ENCODE results near the gene GOLGA8A.

The GOLGA8A gene

DNA sequence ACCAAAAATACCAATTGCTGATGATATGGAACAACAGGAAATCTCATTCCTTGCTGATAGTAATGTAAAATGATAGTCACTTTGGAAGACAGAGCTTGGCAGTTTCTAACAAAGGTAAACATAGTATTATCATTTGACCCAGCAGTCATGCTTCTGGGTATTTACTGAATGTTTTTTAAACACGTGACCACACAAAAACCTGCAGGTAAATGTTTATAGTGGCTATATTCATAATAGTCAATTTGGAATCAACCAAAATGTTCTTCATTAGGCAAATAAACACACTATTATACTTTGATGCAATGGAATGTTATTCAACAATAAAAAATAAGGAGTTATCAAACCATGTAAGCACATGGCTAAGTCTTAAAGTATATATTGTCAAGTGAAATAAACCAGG, 24.1 kb upstream of the GOLGA8A start:
- DNase-seq (ENCODE audit: low read depth in 1 of 2, low spot score in 1 of 2): no peak
- H3K27me3 ChIP-seq (ENCODE audit: insufficient read depth, poor library complexity, severe bottlenecking): no peaks in the 10 kb centered on the region
- TF ChIP-seq, protein P1, sequence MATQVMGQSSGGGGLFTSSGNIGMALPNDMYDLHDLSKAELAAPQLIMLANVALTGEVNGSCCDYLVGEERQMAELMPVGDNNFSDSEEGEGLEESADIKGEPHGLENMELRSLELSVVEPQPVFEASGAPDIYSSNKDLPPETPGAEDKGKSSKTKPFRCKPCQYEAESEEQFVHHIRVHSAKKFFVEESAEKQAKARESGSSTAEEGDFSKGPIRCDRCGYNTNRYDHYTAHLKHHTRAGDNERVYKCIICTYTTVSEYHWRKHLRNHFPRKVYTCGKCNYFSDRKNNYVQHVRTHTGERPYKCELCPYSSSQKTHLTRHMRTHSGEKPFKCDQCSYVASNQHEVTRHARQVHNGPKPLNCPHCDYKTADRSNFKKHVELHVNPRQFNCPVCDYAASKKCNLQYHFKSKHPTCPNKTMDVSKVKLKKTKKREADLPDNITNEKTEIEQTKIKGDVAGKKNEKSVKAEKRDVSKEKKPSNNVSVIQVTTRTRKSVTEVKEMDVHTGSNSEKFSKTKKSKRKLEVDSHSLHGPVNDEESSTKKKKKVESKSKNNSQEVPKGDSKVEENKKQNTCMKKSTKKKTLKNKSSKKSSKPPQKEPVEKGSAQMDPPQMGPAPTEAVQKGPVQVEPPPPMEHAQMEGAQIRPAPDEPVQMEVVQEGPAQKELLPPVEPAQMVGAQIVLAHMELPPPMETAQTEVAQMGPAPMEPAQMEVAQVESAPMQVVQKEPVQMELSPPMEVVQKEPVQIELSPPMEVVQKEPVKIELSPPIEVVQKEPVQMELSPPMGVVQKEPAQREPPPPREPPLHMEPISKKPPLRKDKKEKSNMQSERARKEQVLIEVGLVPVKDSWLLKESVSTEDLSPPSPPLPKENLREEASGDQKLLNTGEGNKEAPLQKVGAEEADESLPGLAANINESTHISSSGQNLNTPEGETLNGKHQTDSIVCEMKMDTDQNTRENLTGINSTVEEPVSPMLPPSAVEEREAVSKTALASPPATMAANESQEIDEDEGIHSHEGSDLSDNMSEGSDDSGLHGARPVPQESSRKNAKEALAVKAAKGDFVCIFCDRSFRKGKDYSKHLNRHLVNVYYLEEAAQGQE (IDR thresholded peaks at IDR 0.05; ENCODE audit: insufficient replicate concordance, low read depth): no peak
- TF ChIP-seq, protein P2, sequence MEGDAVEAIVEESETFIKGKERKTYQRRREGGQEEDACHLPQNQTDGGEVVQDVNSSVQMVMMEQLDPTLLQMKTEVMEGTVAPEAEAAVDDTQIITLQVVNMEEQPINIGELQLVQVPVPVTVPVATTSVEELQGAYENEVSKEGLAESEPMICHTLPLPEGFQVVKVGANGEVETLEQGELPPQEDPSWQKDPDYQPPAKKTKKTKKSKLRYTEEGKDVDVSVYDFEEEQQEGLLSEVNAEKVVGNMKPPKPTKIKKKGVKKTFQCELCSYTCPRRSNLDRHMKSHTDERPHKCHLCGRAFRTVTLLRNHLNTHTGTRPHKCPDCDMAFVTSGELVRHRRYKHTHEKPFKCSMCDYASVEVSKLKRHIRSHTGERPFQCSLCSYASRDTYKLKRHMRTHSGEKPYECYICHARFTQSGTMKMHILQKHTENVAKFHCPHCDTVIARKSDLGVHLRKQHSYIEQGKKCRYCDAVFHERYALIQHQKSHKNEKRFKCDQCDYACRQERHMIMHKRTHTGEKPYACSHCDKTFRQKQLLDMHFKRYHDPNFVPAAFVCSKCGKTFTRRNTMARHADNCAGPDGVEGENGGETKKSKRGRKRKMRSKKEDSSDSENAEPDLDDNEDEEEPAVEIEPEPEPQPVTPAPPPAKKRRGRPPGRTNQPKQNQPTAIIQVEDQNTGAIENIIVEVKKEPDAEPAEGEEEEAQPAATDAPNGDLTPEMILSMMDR (IDR thresholded peaks at IDR 0.05; ENCODE audit: insufficient read depth, low read length): no peak
- no peak overlapping the region for H3K27ac ChIP-seq (replicated peaks)
- no peak overlapping the region for H3K4me3 ChIP-seq (replicated peaks; ENCODE audit: insufficient read depth, low read length)

DNA sequence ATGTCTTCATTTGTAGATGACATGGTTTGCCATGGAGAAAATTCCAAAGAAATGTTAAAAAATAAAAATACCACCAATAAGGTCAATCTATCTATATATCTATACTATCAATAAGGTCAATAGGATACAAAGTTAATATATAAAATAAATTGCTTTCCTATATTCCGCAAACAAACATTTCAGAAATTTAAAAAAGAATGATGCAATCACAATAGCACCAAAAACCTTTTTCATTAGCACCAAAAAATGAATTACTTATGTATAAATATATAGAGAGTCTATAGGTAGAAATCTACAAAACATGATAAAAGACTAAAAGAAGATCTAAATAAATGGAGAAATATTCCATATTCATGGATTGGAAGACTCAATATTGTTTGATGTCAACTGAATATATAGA, 22.8 kb upstream of the GOLGA8A start:
- TF ChIP-seq, protein P1 (IDR thresholded peaks at IDR 0.05; ENCODE audit: insufficient replicate concordance, low read depth): no peak
- TF ChIP-seq SPI1 (IDR thresholded peaks at IDR 0.05; ENCODE audit: borderline replicate concordance, low read depth) (no peak), POLR2AphosphoS5 (IDR thresholded peaks at IDR 0.05; ENCODE audit: low read depth) (no peak), GABPA (IDR thresholded peaks at IDR 0.05; ENCODE audit: low read depth) (no peak)
- TF ChIP-seq, protein P2 (IDR thresholded peaks at IDR 0.05; ENCODE audit: insufficient read depth, low read length): no peak
- H3K27me3 ChIP-seq (ENCODE audit: insufficient read depth, poor library complexity, severe bottlenecking): no peaks in the 10 kb centered on the region
- H3K4me3 ChIP-seq (replicated peaks; ENCODE audit: insufficient read depth, low read length): no peak overlapping the region
- H3K27ac ChIP-seq (replicated peaks): no peak overlapping the region
- no peak for DNase-seq (ENCODE audit: low read depth in 1 of 2, low spot score in 1 of 2)

DNA sequence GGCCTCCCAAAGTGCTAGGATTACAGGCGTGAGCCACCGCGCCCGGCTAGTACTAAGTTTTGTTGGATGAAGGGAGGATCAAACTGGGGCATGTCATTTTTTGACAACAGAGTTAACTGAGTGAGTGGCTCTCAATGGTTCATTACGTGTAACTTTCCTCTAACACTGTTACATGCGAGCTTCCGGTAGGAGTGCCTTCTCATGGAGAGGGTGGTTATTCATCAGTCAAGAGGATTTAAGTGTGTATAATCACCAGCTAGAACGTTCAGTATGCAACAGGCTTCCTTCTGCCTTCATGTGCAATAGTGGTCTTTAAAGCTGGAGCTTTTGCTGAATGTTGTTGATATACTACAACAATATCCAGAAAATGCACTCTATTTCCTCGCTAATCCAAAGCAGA, 19.1 kb upstream of the GOLGA8A start:
- Histone ChIP-seq H3K27me3 (ENCODE audit: insufficient read depth, poor library complexity, severe bottlenecking) (peaks cover 2% of the 10 kb centered on the region), H3K4me3 (replicated peaks; ENCODE audit: insufficient read depth, low read length) (no peak overlapping the region), H3K27ac (replicated peaks) (no peak overlapping the region)
- TF ChIP-seq SPI1 (IDR thresholded peaks at IDR 0.05; ENCODE audit: borderline replicate concordance, low read depth): no peak
- TF ChIP-seq, protein P2 (IDR thresholded peaks at IDR 0.05; ENCODE audit: insufficient read depth, low read length): no peak
- TF ChIP-seq, protein P1 (IDR thresholded peaks at IDR 0.05; ENCODE audit: insufficient replicate concordance, low read depth): no peak
- DNase-seq (ENCODE audit: low read depth in 1 of 2, low spot score in 1 of 2): no peak
